HG03175 (cell line): Measurements from ENCODE around the gene GLA.

Source experiments
- ATAC-seq: cut with Tn5 transposase; IDR thresholded peaks from one replicate; pipeline ENCODE4 v1.9.1; 2021; ENCODE audit warnings: mild to moderate bottlenecking, moderate library complexity; ENCODE audit not compliant: unreplicated experiment

The GLA gene

DNA sequence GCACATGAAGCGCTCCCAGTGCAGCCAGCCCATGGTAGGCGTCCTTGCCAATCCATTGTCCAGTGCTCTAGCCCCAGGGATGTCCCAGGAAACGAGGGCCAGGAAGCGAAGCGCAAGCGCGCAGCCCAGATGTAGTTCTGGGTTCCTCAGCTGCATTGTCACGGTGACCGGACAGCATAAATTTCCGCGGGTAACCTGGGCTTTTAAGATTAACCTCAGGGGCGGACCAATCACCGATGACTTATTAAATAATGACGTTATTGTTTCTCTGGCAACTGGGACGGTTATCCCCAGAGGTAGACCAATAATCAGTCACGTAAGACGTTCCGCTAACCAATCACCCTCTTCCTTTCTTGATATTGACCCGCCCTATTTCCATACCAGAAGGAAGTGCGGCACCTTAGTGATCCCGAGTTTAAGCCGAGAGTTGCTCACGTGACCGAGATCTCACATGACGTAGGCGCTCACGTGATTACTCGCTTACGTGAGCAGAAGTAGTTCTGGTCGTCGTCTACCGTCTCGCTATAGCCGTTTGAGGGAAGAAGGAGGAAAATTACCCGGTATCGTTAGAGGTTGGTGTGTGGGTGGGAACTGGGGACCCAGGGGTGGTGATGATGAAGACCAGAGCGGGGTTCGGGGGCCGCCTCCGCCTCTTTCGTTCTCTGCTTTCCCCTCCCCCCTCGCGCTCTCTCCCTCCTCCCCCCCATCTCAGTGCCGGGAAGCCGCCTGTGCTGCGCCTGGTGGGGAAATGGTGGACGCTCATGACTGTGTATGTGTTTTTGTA is at the start of gene GLA, which contains the start of gene HNRNPH2:
GLA (minus strand) TSS at position 178 of the 784 bp plus-strand sequence; CDS start at position 156, 22 bp downstream.
HNRNPH2 (plus strand) TSS at position 475 of the 784 bp plus-strand sequence. CDS start 3,767 bp downstream, outside the sequence.
- ATAC-seq = peak; percentile 94

DNA sequence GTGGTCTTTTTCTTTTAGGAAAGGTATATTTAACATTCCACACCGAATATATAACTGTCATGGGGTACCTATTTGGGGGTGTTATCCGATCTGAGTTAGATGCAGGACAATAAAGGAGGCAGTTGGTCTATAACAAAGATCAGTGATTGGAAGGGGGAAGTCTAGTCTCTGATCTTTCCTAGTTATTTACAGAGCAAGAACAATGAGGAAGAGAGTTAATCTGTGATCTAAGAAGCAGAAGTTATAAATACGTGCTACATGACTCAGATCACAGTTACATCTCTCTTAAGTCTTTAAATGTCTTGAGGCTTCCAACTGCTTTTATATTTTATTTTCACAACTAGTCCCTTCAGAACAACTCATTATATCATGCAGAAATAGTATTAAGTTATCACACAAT is 44.3 kb upstream of the GLA start:
- no peak for ATAC-seq

- ATAC-seq = no peak
These were observed 43.2 kb upstream of the GLA start for GRCh38 chrX:101450961-101451360.

DNA sequence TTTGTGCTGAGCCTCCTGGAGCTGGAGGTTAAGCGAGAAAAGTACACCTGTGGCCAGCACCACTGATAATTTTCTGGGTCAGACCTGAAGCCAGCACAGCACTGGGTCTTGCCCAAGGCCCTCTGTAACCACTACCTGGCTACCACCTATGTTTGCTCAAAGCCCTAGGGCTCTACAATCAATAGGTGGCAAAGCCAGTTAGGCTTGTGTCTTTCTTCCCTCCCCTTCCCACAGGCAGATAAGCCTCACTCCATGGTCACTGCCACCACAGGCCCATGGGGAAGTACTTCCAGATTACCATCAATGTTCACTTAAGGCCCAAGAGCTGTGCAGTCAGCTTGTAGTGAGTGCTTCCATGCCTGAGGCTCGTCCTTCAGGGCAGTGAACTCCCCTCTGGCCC is 42.4 kb upstream of the GLA start:
- no peak for ATAC-seq

- ATAC-seq = no peak
These were observed 41.6 kb upstream of the GLA start for GRCh38 chrX:101449279-101449678.

GRCh38 chrX:101442085-101442484 is 34.4 kb upstream of the GLA start:
- ATAC-seq = no peak

- peak; percentile 92 for ATAC-seq
These were observed 22.8 kb upstream of the GLA start for GRCh38 chrX:101430457-101431078.

- peak; percentile 38 for ATAC-seq
These were observed 22.2 kb upstream of the GLA start for GRCh38 chrX:101429934-101430333.

- no peak for ATAC-seq
These were observed 20.2 kb upstream of the GLA start for GRCh38 chrX:101427954-101428353.

- ATAC-seq = no peak
These were observed 11.8 kb upstream of the GLA start for GRCh38 chrX:101419489-101419888.

DNA sequence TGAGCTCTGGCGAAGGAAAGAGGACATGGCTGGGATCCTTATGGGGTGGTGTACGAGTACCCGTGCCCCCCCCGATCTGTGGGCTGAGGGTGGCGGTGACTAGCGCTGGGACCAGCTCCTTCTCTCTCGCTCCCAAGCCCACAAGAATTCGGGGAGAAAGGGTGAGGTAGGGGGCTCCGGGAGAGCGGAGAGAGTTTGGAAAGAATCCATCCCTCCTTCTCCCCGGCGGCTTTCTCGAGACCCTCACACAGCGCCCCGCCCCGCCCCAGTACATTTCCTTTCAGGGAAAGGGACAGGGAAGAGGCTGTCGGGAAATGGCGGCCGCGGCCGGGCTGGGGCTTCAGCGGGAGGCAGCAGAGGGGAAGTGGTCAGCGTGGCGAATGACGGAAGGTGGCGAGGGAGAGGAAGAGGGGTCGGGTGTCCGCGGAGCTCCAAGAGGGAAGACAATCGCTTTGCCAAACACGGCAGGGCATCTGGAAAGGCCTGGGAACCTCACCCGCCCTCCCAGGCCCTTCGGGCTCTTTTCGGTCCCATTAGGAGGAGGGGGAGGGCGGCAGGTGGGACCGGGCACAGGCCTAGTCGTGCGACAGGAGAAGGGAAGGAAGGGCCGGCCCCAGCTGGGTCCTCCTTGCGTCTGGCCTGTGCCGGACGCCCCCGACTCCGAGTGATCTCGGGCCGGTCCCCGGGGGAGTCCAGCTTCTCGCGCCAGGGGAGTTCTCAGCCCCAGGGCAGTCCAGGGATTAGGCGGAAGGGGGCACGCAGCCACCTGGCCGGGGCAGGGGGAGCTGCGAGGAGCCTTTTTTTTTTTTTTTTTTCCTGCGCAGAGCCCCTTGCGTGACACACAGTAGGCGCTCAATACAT is 10.5 kb upstream of the GLA start:
- peak; percentile 47 for ATAC-seq

- ATAC-seq = no peak
These were observed 9.5 kb upstream of the GLA start for GRCh38 chrX:101417190-101417589.

GRCh38 chrX:101416691-101417090 is 9.0 kb upstream of the GLA start:
- no peak for ATAC-seq

- peak; percentile 62 for ATAC-seq
These were observed 7.7 kb upstream of the GLA start for GRCh38 chrX:101415180-101416145.

DNA sequence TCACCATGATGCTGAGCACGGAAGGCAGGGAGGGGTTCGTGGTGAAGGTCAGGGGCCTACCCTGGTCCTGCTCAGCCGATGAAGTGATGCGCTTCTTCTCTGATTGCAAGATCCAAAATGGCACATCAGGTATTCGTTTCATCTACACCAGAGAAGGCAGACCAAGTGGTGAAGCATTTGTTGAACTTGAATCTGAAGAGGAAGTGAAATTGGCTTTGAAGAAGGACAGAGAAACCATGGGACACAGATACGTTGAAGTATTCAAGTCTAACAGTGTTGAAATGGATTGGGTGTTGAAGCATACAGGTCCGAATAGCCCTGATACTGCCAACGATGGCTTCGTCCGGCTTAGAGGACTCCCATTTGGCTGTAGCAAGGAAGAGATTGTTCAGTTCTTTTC is 4.3 kb upstream of the GLA start:
- ATAC-seq = no peak

- no peak for ATAC-seq
These were observed 2.7 kb upstream of the GLA start for GRCh38 chrX:101410461-101410860.

DNA sequence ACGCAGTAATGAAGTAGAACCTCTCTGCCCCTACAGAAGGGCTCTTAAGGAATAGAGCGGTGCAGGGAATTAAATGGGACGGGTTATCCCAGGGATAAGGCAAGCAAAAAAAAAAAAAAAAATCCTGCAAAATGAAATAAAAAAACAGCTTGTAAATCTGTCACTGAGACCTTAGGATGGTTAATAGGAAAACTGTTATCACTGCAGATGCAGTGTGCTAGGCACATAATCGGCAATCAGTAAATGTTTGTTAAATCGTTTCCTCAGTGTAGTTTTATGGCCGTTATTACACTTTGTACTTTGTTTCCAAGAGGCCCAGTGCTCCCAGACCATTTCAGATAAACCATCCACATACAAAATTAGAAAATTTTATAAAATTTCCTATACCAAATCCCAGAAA is 1.3 kb upstream of the GLA start:
- ATAC-seq = no peak

DNA sequence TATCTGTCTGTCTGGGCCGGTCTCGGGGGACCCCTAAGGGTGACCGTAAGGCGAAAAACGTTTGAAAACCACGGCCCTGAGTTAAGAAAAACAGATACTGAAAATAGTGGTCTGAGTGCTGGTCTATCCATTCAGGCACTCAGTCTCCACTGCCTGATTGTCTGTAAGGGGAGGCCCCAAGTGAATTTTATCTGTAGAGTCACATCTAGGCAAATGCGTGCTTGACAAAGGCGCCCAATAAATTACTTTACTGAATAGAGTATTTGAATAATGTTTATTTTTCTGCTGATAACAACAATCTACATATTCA is 762 bp upstream of the GLA start:
- ATAC-seq = no peak

- no peak for ATAC-seq
These were observed 468 bp downstream of the GLA start for GRCh38 chrX:101407167-101407747.

- ATAC-seq = no peak
These were observed 7.9 kb downstream of the GLA start for GRCh38 chrX:101399825-101400224.
